Stimulated activated CD4-positive, alpha-beta T cell treated with anti-CD3 and anti-CD28 coated beads, TNF-alpha, amount 100 ng/mL, for 1 hour (primary cell): ENCODE results near the gene KCNG4.
A peak's percentile ranks its signal among the peaks of the same experiment; 100 is the strongest.
"Not testable (repeated sequence)": the region's sequence is repeated elsewhere in the genome, so short reads cannot be mapped to it uniquely, and the experiment has no call there.

Experiments used
- DNase-seq, 3 donors: peaks; one replicate each; pipeline ENCODE4 v3.0.0-alpha.2; 2020; ENCODE audit warnings: low read depth in 3 of 3, low spot score in 1 of 3

Gene KCNG4

DNA sequence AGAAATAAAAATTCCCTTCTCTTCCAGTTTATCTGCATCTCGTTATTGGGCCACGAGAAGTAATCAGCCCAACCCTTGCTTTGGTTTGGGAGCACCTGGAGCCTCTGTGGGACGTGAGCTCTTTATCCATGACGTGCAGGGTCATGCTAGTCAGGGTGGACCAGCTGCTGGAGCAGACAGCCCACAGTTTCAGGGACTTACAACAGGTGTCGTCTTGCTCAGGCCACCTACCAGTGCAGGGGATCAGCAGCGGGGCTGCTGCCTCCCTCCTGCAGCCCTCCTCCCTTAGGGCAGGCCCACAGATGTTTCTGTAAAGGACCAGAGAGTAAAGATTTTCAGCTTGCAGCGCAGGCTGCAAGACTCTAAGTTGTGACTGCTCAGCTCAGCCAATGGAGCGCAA is 31.9 kb downstream of the KCNG4 start:
- DNase-seq: no peak

DNA sequence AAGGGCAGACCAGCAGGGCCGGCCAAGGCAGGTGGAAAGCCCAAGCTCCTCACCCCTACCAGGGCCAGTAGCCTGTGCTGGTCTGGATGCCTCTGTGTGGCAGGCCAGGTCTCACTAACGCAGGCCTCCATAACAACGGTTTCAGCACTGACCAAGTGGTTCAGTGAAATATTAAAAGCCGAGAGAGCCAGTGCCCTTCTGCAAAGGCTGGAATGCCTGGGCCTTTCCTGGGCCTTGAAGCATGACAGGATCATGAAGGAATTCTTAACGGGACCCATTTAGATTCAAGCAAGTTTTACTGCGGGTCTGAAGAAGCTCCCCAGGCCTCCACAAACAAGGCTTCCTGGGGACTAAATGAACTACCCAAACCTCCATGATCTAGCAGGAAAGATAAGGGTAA is 32.6 kb downstream of the KCNG4 start:
- DNase-seq: no peak

DNA sequence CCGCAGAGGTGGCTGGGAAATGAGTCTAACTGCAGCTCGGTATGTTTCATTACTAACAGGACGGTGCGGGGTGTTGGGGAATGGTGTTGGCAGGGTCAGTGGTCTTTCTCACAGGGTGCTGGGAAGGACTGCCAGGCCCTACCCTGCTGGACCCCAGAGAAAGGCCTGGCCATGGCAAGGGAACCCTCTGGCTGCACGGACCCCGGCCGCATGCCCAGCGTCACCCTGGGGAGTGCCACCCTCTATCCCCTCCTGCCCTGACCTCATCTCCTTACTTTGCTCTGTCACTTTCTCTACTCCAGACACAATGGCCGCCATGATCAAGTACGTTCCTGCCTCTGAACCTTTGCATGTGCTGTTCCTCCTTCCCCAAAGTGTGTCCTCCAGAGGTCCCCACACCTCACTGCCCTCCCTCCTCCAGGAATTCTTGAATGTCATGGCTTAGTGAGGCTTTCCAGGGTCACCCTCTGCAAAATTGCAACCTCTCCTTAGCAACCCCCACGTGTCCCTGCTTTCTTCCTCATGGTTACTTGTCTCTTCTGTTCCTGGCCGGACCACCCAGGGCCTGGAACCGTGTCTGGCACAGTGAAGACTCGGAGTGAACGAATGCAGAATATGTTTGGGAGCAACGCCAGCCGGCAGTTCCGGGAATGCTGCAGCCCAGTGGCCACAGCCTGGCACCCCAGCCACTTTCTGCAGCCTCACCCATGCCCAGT is 33.7 kb downstream of the KCNG4 start:
- DNase-seq: no peak

DNA sequence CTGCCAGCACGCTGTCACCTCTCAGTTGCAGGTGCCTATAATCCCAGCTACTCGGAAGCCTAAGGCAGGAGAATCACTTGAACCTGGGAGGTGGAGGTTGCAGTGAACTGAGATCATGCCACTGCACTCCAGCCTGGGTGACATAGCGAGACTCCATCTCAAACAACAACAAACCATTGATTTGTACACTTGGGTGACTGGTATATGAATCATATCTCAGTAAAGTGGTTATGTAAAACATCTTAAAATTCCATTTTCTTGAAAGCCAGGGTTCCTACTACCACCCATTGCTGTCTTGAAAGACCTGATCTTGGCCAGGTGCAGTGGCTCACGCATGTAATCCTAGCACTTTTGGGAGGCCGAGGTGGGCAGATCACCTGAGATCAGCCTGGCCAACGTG is 34.7 kb downstream of the KCNG4 start:
- not testable (repeated sequence) for DNase-seq

DNA sequence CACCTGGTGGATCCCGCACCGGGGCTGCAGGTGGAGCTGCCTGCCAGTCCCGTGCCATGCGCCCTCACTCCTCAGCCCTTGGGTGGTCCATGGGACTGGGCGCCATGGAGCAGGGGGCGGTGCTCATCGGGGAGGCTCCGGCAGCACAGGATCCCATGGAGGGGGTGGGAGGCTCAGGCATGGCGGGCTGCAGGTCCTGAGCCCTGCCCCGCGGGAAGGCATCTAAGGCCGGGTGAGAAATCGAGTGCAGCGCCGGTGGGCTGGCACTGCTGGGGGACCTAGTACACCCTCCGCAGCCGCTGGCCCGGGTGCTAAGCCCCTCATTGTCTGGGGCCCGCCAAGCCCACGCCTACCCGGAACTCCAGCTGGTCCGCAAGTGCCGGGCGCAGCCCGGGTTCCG is 35.3 kb downstream of the KCNG4 start:
- DNase-seq: not testable (repeated sequence)

DNA sequence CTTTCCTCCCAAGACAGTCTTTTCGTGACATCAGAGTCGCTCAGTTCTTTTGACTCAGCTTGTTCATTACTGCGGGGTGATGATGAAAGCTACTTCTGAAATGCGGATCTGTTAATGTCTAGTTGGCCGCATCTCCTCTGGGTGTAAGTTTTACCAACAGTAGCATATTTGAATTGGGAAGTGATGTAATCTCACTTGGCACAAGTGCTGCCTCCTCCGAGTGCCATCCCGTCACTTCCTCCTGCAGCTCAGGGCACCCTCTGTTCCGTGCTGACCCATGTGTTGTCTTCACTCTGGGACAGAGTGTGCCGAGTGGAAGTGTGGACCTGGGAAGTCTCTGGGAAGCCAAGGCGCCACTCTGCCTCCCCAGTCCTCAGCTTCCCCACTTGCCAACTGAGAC is 40.0 kb downstream of the KCNG4 start:
- DNase-seq: no peak

DNA sequence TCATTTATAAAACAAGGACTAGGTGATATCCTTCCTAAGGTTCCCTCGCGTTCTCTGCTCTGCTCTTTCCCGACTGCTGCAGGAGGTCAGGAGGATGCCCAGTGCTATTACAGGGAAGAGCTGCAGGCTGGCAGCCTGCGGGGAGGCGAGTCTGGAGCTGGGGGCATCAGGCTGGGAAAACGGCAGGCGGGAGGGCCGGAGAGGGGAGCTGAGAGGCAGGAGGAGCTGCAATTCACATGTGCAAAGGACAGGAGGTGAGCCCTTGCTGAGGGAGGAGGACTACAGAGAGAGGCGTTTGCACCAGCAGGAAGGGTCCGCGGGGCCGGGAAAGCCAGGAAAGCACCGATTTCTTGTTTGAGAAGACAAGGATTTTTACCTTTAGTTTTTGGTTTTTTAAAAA is 40.7 kb downstream of the KCNG4 start:
- DNase-seq: no peak

DNA sequence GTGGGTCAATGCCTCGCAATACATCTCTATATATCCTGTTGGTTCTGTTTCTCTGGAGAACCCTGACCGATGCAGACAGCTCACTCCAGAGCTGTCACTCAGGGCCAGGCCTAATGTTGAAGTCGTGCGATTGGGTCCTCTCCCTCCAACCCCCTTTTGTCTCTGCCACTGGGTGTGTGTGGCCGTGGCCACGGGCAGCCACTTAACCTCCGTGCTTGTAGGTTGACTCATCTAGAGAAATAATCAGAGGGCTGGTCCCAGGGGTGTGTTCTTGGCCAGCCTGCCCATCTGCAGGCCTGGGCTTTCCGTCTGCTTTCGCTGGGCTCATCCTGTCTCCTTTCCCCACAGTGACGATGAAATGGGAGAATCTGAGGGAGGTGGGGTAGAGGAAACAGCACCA is 41.4 kb downstream of the KCNG4 start:
- no peak for DNase-seq

DNA sequence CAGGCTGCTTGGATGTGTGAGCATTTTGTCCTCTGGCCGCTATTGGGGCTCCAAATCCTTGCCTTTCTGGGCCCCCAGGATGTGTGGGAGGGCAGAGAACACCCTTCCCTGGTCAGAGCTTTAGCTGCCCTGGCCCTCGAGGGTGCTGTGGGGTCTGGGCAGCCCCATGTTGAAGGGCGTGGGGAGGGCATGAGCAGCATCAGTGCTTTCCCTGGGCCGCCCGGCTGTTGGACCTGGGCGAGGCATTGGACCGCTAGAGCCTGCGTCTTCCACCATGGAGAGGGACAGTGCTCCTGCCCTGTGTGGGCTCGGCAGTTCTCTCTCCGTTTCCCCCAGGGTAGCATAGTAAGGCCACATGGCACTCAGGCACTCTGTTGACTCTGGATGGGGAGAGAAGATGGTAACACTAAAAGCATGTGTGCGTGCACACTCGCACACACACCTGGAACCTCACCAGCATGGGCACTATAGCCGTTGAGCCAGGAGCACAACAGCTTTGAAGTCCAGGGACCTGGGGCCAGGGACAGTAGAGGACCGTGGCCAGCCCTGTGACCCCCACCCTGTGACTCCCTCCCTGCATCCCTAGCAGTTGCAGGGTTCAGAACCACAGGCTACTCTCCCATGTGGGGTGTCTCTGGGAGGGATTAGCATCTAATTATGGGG is 42.2 kb downstream of the KCNG4 start:
- DNase-seq: no peak

DNA sequence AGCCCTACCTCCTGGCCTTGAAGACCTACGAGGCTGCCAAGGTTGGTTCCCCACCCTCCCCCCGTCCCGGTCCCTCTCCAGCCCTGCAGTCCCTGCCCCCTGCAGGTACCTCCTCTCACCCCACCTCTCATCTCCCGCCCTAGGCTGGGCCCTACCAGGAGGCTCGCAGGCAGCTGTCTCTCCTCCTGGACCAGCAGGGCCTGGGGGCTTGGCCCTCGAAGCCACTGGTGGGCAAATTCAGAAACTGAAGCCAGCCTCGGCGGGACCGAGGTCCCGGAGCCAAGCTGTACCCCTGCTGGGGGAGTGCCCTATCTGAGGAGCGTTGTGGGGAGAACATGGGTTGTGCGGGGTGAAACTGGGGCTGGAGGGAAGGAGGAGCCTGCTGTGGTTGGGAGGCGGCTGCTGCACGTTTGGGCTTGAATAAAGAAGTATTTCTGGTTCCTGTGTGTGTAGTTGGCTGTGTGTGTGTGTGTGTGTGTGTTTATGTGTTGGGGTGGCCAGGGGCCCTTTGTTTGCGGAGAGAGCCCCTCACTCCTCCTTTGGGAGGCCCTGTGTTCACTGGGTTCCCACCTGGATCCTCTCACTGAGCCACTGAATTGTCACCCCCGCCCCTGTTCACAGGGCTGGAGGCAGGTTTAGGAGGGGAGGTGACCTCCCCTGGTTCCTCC is 43.0 kb downstream of the KCNG4 start:
- no peak for DNase-seq

DNA sequence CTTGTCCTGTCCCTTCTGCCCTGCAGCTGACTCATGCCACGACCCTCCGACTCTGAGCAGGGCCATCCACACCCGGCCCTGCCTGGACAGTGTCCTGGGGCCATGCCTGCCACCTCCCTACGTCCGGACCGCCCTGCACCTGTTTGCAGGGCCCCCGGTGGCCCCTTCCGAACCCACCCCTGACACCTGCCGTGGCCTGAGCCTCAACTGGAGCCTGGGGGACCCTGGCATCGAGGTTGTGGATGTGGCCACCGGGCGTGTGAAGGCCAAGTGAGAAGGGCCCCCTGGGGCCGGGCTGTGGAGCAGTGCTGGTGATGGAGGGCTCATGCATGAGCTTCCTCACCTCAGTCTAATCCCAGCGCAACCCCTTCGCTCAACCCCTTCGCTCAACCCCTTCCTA is 43.7 kb downstream of the KCNG4 start:
- no peak for DNase-seq

DNA sequence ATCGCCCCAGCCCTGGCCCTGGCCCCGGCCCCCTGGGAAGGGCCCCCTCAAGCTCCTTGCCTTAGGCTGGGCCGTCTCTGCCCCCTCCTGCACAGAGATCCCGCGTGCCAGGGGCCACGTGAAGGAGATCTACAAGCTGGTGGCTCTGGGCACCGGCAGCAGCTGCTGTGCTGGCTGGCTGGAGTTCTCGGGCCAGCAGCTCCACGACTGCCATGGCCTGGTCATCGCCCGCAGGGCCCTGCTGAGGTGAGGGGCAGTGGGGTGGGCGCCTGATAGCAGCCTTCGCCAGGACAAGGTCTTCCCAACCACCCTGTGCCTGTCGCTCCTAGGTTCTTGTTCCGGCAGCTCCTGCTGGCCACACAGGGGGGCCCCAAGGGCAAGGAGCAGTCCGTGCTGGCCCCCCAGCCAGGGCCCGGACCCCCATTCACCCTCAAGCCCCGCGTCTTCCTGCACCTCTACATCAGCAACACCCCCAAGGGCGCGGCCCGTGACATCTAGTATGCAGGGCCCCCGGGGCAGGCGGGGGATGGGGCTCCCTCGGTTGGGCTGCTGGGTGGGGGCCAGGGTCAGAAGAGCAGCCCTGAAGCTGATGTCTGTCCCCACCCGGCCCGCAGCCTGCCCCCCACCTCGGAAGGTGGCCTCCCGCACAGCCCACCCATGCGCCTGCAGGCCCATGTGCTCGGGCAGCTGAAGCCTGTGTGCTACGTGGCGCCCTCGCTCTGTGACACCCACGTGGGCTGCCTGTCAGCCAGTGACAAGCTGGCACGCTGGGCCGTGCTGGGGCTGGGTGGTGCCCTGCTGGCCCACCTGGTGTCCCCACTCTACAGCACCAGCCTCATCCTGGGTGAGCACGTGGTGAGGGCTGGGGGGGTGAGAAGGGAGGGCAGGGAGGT is 44.4 kb downstream of the KCNG4 start:
- no peak for DNase-seq

DNA sequence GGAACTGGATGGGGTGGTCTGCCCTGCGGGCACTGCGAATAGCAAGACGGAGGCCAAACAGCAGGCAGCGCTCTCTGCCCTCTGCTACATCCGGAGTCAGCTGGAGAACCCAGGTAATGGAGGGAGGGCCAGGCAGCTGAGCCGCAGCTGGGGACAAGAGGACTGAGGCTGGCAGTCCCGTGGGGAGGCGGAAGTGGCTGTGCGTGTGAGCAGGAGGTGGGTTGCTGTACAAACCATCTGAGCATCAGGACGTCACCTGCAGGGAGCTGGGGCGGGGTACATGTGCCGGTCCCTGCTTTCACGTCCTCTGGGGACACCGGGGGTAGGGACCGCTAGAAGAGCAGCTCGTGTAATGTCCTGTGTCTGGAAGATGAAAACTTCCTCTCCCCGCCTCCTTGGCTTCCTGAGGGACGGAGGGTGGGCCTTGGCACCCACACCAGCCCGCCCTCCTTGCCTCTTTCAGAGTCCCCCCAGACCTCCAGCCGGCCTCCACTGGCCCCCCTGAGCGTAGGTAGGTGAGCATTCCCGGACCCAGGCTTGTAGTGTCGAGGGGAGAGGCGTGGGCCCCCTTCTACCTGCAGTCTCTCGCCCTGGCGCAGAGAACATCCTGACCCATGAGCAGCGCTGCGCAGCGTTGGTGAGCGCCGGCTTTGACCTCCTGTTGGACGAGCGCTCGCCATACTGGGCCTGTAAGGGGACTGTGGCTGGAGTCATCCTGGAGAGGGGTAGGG is 45.2 kb downstream of the KCNG4 start:
- DNase-seq: no peak

DNA sequence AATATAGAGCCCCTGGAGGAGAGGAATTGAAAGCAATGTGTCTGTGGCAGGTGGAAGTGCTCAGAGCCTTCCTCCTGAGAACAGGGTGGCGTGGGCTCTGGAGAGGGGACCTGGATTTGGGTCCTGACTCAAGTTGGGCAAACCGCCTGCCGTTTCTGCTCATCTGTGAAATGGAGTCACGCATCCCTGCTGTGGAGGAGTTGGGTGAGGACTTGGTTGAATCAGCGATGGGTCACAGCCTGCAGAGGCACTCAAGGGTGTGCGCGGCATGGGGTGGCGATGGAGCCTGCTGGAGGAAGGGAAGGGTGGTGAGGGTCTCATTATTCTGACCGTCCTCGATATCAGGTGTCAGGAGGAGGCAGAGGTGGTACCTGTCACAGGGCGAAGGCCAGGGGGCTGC is 45.8 kb downstream of the KCNG4 start:
- DNase-seq: no peak

DNA sequence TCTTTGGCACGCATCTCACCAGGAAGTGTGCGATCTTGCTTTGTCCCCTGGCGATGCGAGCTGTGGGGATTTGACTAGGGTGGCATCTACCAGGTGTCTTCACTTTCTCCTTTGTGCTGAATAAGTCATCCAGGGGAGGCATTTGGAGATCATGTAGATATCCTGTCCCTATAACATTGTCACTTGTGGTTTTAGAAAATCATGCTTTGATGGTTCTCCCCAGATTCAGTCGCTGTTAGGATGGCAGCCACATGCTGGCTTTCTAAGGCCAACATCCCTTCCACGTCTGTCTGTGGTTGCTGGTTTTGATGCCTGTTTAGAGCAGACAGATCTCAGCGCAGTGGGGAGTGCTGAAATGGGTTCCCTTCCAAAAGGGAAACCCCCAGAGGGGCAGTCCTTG is 46.3 kb downstream of the KCNG4 start:
- no peak for DNase-seq

DNA sequence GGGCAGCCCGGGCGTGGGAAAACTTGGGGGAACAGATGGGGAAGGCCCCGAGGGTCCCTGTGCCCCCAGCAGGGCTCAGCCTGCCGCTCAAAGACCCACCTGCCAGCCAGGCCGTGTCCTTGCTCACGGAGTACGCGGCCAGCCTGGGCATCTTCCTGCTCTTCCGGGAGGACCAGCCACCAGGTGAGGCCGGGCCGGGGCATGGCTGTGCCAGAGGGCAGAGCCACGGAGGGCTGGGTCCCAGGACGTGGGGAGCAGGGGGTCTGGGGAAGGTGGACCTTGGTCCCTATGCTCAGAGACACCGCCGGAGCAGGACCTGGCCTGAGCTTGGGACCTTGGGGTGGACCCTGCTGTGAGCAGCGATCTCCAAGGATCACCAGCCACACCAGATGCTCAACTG is 48.3 kb downstream of the KCNG4 start:
- no peak for DNase-seq

DNA sequence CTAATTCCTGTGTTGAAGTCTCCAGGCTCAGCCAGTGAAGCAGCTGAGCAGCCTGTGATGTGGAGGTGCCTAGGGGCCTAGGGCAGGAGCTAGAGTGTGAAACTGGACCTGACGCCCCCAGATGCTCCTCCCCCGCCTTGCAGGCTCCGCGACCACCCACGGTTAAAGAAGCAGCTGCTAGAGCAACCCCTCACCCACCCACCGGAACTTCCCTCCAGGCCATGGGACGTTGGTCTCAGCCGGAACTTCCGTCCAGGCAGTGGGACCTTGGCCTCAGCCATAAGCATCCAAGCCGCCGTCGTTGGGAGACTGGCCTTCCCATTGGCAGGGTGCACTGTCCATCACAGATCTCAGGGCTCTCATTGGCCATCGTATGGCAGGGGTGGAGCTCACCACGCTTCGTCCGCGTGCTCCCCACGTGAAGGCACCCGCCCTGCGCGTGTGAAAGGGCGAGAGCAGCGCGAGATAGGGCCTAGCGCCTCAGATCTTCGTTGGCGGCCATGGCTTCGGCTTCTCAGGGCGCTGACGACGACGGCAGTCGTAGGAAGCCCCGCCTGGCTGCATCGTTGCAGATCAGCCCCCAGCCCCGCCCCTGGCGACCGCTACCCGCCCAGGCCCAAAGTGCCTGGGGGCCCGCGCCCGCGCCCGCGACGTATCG is 49.0 kb downstream of the KCNG4 start, which contains the start of gene ADAD2:
ADAD2 (plus strand) TSS at position 427 of the 658 bp plus-strand sequence; CDS start at position 501, 74 bp downstream.
- no peak for DNase-seq

DNA sequence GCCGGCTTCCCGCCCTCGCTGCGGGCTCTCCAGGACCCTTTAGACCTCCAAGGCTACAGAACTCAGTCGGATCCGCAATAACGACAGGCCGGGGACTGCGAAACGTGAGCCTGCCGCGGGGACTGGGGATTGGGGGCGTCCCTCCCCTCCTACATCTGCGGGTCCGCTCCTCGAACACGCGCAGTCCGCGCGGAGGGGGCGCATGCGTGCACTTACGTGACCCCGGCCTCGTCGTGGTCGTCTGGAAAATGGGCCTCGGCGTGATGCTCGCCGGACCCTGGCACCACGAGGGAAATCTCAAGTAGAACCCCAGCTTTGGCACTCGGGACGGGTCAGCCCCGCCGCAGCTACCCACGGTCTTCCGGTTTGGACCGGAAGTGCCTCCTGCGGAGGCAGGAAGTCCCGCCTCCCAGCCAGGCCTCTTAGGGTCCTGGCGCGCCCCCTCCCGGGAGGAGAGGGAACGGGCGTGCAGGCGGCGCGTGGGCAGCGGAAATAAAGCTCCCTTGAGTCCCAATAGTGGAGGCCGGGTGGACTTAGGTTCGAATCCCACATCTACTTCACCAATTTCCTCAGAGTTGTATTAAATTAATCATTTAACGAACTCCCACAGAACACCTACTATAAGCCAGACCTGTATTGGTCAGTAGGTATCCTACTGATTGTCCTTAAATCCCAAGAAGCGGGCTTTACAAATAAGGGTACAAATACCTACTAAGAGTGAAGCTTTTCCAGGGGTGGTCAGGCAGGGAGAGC is 53.0 kb downstream of the KCNG4 start, which contains the start of gene TAF1C:
TAF1C (minus strand) TSS at position 373 of the 753 bp plus-strand sequence. CDS start 2,069 bp downstream, outside the sequence.
- DNase-seq: peak; percentile 76 to 93 (median 86)

DNA sequence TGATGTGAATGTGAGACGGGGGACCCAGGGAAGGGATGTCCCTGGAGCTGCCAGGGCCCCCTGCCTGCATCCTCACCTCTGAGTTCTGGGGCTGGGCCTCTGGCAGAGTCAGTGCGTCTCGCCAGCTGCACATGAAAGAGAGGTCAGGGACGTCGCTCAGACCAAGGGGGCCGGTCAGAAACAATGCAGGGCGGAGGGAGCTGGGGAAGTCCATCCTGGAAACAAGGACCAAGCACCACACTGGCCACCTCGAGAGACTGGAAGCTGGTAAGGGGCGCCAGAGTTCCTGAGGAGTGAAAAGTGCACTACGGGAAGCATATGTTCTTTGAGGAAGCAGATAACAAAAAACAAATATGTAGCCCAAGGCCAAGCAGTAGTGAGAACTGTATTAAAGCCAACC is 55.0 kb downstream of the KCNG4 start:
- DNase-seq: no peak
